GM18873 (cell line): Measurements from ENCODE around the gene SRRM3.
"Not testable (repeated sequence)": the region's sequence is repeated elsewhere in the genome, so short reads cannot be mapped to it uniquely, and the experiment has no call there.

ENCODE experiments used
- ATAC-seq: cut with Tn5 transposase; IDR thresholded peaks from one replicate; pipeline ENCODE4 v1.9.1; 2021; ENCODE audit warnings: mild to moderate bottlenecking, moderate library complexity, moderate number of reproducible peaks; ENCODE audit not compliant: unreplicated experiment, low FRiP score

SRRM3 gene, protein sequence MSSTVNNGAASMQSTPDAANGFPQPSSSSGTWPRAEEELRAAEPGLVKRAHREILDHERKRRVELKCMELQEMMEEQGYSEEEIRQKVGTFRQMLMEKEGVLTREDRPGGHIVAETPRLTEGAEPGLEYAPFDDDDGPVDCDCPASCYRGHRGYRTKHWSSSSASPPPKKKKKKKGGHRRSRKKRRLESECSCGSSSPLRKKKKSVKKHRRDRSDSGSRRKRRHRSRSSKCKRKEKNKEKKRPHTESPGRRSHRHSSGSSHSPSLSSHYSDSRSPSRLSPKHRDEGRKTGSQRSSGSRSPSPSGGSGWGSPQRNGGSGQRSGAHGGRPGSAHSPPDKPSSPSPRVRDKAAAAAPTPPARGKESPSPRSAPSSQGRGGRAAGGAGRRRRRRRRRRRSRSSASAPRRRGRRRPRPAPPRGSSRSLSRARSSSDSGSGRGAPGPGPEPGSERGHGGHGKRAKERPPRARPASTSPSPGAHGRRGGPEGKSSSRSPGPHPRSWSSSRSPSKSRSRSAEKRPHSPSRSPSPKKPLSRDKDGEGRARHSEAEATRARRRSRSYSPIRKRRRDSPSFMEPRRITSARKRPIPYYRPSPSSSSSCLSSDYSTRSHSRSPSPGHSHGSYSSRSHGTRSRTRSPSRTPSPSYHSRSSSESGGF

DNA sequence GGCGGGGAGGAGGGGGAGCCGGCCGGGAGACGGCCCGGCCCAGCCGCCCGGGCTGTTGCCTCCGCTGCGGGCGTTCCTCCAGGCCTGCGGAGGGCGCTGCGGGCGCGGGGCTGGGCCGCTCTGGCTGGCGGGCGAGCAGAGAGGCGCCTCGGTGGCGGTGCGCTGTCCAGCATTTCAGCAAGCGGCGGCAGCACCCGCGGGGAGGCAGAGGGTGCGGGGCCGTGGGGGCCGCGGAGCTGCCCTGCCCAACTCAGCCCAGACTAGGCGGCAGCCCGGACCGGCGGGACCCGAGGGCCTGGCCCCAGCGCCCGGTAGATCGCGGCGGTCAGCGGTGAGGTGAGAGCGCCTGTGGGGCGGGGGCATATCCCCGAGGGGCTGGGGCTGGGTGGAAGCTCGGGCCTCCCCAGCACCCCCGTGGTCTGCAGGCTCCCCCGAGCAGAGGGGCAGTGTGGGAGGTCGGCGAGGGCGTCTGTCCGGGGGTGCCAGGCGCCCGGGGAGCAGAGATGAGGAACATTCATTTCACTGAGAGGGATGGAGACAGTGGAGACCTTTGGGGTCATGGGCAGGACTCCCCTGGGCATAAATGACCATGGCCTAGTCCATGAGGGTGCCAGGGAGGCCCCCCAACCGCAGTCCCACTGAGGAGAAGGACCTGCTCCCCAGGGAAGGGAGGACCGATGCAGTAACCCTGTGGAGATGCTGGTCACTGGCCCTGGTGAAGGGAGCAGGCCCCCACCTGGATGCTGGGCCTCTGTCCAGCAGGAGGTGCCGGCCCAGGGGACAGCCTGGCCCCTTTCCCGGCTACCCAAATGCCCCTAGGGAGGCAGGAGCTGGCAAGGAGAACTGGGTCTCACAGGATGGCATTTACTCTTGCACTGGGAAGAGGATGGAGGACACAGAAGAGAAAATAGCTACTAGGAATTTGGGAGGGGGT, at the start of gene SRRM3:
TSS of gene SRRM3 (plus strand) at position 165 of the 934 bp plus-strand sequence. CDS start 33,171 bp downstream, outside the sequence.
- no peak for ATAC-seq

DNA sequence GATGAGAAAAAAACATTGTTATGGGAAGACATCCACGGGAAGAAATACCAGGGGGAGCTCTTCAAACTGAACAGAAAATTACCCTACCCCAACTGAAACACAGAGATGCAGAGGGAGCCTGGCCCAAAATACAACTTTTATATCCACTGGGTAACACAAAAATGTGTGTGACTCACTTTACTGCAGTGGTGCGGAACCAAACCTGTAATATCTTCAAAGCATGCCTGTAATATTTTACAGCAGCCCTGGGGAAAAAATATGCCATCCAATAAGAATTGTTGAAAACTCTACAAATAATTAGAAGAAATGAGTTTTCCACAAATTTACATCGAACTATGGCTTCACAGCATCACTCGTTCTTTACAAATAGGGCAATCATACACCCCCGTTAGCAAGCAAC, 49.8 kb upstream of the SRRM3 start:
- no peak for ATAC-seq

DNA sequence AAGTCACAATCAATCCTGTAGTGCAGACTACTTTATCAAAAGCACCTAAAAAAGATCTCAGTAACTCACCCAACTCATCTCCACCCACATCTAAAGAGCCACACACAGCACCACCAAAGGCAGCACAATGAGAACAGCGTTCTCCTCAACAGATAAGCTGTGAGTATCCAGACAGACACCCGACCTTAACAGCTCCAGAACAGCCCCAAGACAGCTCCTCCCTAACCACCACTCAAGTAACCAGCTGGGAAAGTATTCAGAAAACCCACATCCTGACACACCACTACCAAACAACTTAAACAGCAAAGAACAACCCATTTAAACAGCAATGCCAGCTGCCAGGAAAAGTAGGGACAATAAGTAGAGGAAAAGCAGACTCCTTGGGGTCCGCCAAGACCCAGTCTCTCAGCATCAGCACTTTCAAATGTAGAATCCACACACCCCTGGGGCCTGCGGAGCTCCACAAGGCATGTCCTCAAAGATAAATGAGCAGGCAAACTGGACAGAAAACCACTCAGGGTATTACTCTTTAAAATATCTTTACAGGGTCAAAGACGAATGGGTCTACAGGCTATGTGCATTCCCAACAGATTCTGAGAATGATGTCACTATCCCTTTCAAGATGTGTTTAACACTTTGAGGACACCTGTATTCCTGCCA, 48.0 kb upstream of the SRRM3 start:
- ATAC-seq, result not testable (repeated sequence)

DNA sequence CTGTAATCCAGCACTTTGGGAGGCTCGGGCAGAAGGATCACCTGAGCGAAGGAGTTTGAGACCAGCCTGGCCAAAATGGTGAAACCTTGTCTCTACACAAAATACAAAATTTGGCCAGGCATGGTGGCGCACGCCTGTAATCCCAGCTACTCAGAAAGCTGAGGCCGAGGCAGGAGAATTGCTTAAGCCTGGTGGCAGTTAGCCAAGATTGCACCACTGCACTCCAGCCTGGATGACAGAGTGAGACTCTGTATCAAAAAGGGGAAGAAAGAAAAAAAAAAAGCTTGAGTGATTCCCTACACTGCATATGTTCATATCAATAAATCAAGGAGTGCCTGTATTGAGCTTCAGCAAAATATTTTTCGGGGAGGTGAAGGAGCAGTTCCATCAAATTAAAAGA, 45.8 kb upstream of the SRRM3 start:
- ATAC-seq, result no peak

DNA sequence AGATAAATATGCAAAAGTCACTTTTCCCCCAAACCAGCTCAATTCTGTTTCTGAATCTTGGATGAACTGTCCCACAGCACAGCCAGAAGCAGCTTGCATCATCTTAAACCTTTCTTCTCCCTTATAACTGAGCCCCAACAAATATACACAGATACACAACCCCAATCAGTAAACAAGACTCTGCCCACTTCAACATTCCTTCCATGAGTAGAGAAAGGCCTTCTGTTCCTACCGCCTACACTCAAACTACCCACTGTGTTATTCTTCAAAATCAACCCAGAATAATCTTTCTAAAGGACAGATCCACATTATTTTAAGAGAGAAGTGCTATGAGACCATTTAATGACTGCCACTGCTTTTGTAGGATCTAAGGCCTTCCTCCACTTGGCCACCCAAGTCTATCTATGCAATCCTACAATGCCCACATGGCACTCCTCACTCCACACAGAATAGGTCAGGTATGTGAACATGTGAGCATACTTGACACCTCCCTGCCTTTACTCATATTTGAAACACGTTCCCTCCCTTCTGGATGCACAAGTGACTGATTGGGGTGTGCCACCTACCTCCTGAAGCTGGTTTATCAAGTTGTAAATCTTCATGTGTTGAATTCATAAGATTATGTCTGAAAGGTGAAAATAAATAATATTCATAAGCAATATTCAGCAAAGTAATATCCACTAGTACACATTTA, 44.6 kb upstream of the SRRM3 start:
- not testable (repeated sequence) for ATAC-seq

DNA sequence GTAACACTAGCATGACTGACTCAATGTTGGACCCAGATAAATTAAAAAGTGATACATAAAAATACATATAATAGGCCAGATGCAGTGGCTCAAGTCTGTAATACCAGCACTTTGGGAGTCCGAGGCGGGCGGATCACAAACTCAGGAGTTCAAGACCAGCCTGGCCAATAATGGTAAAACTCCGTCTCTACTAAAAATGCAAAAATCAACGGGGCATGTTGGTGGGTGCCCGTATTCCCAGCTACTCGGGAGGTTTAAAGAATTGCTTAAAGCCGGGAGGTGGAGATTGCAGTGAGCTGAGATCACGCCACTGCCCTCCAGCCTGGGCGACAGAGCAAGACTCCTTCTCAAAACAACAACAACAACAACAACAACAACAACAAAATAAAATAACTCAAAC, 43.3 kb upstream of the SRRM3 start:
- not testable (repeated sequence) for ATAC-seq

DNA sequence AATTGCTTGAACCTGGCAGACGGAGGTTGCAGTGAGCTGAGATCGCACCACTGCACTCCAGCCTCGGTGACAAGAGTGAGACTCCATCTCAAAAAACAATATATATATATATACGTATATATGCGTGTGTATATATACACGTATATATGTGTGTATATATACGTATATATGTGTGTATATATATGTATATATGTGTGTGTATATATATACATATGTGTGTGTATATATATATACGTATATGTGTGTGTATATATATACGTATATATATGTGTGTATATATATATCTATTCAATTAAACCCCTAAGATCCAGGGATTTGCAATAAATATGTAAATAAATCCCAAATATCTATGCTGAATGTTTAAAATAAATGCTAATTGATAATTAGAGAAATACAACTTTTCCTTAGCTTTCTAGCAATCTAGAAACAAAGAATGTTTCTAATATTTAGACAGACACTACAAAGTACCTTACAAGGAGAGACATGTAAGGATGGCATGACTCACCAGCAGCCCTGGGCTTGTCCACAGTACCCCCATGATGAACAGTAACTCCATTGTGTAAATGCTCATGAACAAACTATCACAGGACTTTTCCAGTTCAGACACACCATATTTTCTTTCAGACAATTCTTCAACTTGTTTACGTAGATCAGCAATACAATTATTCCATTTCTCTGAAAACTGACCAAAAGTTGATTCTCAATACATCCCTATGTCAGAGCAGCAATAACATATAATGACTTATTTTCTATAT, 39.1 kb upstream of the SRRM3 start:
- ATAC-seq, result not testable (repeated sequence)

DNA sequence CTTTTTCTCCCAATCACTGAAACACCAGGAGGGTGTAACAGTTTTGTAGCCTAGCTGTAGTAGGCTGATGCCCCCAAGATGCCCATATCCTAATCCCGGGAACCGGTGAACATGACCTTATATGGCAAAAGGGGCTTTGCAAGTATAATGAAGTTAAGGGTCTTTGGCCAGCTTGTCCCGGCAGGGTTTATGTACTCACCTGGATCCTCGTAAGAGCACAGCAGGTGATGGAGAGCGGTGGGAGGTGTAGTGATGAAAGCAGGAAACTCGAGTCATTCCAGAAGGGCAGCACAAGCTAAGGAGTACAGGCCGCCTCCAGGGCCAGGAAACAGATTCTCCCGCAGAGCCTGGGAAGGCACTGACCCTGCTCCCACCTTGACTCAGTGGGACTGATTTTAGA, 37.9 kb upstream of the SRRM3 start:
- ATAC-seq, result not testable (repeated sequence)

DNA sequence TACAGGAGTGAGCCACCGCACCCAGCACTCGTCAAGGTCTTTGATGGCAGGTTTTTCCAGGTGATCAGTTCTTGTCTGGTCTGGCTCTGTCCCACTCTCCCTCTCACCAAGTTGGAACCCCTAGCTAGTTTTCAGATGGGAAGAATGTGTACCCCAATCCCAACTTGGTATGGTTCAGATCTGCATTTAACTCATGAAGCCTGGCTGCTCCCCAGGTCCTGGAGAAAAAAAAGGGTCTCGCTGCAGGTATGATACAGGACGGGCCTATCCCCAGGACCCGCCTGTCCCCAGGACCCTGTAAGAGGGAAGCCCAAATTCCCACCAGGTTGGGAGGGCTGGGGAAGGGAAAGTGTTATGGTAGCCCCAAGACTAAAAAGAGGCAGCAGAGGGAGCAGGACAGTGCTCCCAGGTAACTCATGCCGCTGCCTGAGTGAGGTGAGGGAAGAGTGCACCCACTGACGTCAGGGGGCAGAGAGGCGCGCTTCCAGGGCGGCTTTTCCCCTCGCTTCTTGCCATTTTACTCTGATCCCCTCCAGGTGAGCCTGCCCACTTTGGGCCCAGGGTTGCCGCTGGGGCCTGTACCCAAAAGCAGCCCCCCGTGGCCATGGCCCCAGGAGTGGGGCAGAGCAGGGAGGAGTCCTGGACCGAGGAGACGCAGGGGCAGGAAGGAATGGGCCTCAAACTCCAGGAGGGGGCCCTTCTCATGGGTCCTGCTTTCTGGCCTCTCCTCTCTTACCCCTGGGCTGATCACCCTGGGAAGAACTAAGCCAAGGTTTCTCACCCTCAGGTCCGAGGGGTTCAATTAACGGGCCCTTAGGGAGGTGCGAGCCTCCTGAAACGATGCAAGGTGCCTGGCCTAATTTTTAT, 36.4 kb upstream of the SRRM3 start:
- ATAC-seq, result no peak

DNA sequence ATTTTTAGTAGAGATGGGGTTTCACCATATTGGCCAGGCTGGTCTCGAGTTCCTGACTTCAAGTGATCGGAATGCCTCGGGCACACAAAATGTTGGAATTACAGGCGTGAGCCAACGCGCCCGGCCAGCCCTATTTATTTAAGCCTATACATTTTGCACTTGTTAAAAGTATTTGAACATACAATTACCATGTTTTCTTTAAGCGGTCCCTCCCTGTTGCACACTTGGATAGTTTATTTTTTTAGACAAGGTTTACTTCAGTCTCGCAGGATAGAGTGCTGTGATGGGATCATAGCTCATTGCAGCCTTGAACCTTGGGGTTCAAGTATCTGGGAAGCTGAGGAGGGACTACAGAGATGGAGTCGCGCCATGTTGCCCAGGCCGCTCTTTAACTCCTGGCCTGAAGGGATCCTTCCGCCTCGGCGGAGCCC, 35.7 kb upstream of the SRRM3 start:
- ATAC-seq, result no peak

DNA sequence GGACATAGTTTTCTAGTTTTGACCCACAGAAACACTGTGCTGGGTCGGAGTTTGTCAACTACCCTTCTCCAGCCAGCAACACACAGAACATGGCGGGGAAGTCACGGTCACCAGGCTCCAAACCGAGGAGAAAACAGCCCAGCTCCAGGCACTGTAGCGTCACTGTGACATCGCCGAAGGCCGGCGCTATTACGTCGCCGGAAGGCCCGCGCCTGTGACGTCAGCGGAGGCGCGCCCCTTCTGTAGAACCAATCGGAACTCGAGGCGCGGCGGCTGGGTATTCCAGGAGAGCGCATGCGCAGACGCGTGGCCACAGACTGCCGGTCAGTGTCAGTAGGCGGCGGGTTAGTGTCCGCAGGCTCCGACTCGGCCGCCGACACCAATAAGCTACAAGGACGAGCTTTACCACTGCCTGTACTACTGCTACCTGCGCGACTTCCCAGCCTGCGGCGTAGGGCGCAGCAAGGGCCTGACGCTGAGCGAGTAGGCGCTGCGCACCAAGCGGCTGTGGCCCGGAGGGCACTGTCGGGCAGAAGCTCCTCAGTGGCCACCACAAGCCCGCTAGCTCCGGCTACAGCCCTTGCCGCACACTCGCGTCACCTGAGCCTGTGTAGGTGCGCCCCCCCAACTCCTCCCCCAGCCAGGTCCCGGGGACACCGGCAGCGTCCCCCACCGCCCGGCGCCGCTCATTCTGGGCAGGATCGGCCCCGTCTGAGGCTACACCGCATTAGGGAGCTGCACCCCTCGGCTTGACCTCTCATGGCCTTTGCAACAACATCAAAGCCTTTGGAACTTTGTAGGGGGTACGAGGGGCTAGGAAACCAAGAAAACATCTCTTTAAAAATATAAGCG, 35.1 kb upstream of the SRRM3 start:
- peak; percentile 67 for ATAC-seq

DNA sequence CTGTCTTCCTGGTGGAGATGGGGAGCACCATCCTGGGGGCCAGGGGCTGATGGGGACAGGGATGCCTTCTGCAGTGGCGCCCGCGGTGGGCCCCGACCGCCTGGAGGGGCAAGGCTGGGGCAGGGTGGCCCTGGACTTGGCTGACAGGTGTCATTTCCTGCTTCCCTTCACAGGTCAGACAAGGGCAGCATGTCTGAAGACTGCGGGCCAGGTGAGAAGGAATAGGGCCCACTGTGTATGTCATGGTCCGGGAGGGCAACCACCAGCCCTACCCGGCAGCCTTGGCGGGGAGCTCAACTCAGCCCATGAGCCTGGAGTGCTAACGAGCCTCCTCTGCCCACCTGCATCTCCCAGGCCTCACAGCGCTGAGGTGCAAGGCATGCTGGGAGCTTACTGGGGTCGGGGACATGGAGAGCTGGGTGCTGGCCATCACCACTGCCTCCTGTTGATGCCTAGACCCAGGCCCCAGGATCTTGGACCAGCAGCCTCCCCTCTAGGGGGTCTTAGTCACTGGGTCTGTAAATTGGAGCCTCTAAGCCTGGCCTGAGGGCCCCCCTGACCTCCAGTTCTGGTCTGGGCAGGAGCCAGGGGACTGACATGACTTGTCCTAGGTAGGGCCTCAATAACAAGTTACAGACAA, 28.0 kb upstream of the SRRM3 start:
- ATAC-seq, result no peak

DNA sequence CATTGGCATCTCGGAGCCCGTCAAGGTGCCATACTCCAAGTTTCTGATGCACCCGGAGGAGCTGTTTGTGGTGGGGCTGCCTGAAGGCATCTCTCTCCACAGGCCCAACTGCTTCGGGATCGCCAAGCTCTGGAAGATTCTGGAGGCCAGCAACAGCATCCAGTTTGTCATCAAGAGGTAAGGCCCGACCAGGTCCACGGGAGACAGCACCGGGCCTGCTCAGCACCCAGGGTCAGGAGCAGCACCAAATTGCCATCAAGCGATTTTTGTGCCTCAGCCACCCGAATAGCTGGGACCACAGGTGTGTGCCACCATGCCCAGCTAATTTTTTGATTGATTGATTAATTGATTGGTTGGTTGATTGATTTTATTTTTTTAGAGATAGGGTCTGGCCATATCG, 24.7 kb upstream of the SRRM3 start:
- ATAC-seq, result not testable (repeated sequence)

DNA sequence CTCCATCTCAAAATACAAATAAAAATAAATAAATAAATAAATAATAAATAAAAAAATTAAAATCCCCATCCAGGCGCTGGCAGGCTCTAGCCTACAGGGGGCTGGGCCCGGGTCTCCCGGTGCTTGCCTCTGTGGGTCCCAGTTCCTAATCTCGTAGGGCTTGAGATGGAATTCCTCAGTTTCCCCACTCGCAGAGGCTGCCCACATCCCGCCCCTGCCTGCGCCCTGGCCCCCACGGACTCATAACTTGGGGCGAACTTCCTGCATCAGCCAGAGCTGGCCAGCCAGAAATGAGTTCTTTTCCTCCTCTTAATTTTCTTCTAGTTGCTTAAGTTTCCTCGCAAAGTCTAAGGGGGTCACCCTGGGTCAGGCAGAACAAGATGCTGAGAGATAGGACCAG, 22.0 kb upstream of the SRRM3 start:
- ATAC-seq, result no peak

DNA sequence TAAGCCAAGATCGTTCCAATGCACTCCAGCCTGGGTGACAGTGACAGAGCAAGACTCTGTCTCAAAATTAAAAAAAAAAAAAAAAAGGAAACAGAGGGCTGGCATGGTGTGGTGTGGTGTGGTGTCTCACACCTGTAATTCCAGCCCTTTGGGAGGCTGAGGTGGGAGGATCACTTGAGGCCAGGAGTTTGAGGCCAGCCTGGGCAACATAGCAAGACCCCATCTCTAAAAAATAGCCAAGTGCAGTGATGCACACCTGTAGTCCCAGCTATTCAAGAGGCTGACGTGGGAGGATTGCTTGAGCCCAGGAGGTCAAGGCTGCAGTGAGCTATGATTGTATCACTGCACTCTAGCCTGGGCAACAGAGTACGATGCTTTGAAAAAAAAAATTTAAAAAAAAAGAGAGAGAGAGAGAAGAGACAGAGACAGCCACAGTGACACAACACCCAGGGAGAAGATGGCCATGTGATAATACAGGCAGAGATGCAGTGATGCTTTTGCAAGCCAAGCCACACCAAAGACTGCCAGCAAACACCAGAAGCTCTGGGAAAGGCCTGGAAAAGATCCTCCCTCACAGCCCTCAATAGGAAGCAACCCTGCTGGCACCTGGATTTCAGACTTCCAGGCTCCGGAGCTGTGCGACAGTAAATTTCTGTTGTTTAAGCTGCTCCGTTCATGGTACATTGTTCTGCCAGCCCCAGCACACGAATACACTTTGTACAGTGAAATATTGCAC, 19.3 kb upstream of the SRRM3 start:
- no peak for ATAC-seq
